K562 (cell line): Measurements from ENCODE around the gene IL34. TPM values are rescaled to one million over a fixed set of nuclear protein-coding genes. Genes with fewer than 3 reads are reported as not detected.

Source experiments
- BHLHE40 ChIP-seq: IDR thresholded peaks from 2 replicates; pipeline ENCODE4 v1.6.1; 2011; ENCODE audit warnings: low read length, improper control_type of control experiment
- ELF2 ChIP-seq: fragments of 250-450 bp; sonication (Bioruptor Pico); IDR thresholded peaks from 2 replicates; pipeline ENCODE4 v1.5.0; 2021; ENCODE audit warnings: mild to moderate bottlenecking
- FUS ChIP-seq: fragments of 200-400 bp; formaldehyde crosslinking; optimal IDR thresholded peaks from 2 replicates; pipeline ENCODE3; 2017; ENCODE audit warnings: low read depth, low read length
- HMBOX1 ChIP-seq: sonication (generic); IDR thresholded peaks from 2 replicates; pipeline ENCODE4 v1.6.1; 2016
- L3MBTL2 ChIP-seq: fragments of 450-650 bp; IDR thresholded peaks from 2 replicates; pipeline ENCODE4 v1.6.1; 2016; ENCODE audit warnings: mild to moderate bottlenecking, moderate library complexity
- REST ChIP-seq, 2 experiments: fragments of 450-650 bp; formaldehyde crosslinking in 1 of 2; IDR thresholded peaks; 2 replicates each; pipeline versions ENCODE4 v1.4.0 to v1.6.1; 2014 to 2020; ENCODE audit warnings: mild to moderate bottlenecking in 2 of 2, borderline replicate concordance in 1 of 2, low read depth in 1 of 2
- SIN3A ChIP-seq, 2 experiments: fragments of 150-350 bp in 1 of 2; IDR thresholded peaks; 2 replicates each; pipeline ENCODE4 v1.6.1; 2011 to 2016; ENCODE audit warnings: borderline replicate concordance in 2 of 2, low read depth in 2 of 2, low read length in 2 of 2, mild to moderate bottlenecking in 2 of 2, moderate library complexity in 2 of 2; ENCODE audit not compliant: control insufficient read depth in 1 of 2
- TAF7 ChIP-seq: fragments of 450-650 bp; IDR thresholded peaks from 2 replicates; pipeline ENCODE4 v1.6.1; 2016; ENCODE audit warnings: missing genetic modification characterization, missing compliant biosample characterization
- TBP ChIP-seq: optimal IDR thresholded peaks from 2 replicates; pipeline ENCODE3; 2011; ENCODE audit warnings: low read depth, low read length, improper control_type of control experiment
- TFAP4 ChIP-seq: sonication (generic); formaldehyde crosslinking; IDR thresholded peaks from 2 replicates; pipeline ENCODE4 v1.8.0; 2022; ENCODE audit warnings: missing genetic modification reagents, mild to moderate bottlenecking, moderate library complexity, borderline replicate concordance
- THRAP3 ChIP-seq: fragments of 450-650 bp; IDR thresholded peaks from 2 replicates; pipeline ENCODE4 v1.6.1; 2016; ENCODE audit warnings: mild to moderate bottlenecking, inconsistent platforms, borderline replicate concordance
- UBTF ChIP-seq, 2 experiments: IDR thresholded peaks; 2 replicates each; pipeline ENCODE4 v1.6.1; 2012; ENCODE audit warnings: improper control_type of control experiment in 2 of 2, low read depth in 2 of 2, low read length in 2 of 2, borderline replicate concordance in 1 of 2
- polyA plus RNA-seq, 8 experiments: library from polyadenylated mRNA; depleted of rRNA in 4 of 8; stranded (reverse) in 5 of 8; unstranded in 3 of 8; fragments of >200 nt; fragmentation: Nextera tagmentation in 2 of 8; fragmentation: Illumina TruSeq in 1 of 8; extraction: Ambion mirVana in 2 of 8; extraction: Trizol in 1 of 8; gene quantifications; 2 replicates each; pipeline versions ENCODE4 v1.2.1 to v1.2.3, GENCODE V29; 2011 to 2014; ENCODE audit warnings: inconsistent platforms in 1 of 8, missing spikeins in 1 of 8
- total RNA-seq, 7 experiments: library from RNA; depleted of rRNA in 6 of 7; stranded (reverse); fragments of >200 nt in 6 of 7; fragmentation: Illumina TruSeq in 2 of 7; extraction: Trizol in 2 of 7; gene quantifications; 2 replicates each; pipeline versions ENCODE4 v1.2.1 to v1.2.3, GENCODE V29; 2011 to 2021; ENCODE audit warnings: low replicate concordance in 1 of 7

The IL34 gene
- total and polyA plus RNA-seq, 9 of the 15 experiments (the other 6 are each of a cell fraction or from before 2014, with no cell fraction given), result 0.07 to 0.18 (median 0.10) TPM; not detected in 6

- TF ChIP-seq SIN3A (IDR thresholded peaks at IDR 0.05; ENCODE audit: borderline replicate concordance in 2 of 2, control insufficient read depth in 1 of 2, low read depth in 2 of 2, low read length in 2 of 2), result peak in 1 of 2 experiments; percentile 4; a peak in 1 of 4 replicates
- TF ChIP-seq ELF2, result no peak
- TF ChIP-seq THRAP3, result no peak
- TF ChIP-seq TAF7 (tag), result 0 out of 2 replicates have a peak, but pooled peaks have one; percentile 22
- peak; percentile 74 for TF ChIP-seq HMBOX1
- peak; percentile 84 for TF ChIP-seq REST (IDR thresholded peaks at IDR 0.05; ENCODE audit: borderline replicate concordance)
- no peak for TF ChIP-seq REST (CRISPR knock-in tag; IDR thresholded peaks at IDR 0.05; ENCODE audit: low read depth)
- no peak for TF ChIP-seq FUS
- TF ChIP-seq TFAP4 (CRISPR knock-in tag), result 0 out of 2 replicates have a peak, but pooled peaks have one; percentile 27
- 0 out of 4 replicates have a peak, but pooled peaks of 1 of the 2 experiments have one; percentile 34 for TF ChIP-seq UBTF (IDR thresholded peaks at IDR 0.05; ENCODE audit: borderline replicate concordance in 1 of 2, low read depth in 2 of 2, low read length in 2 of 2)
- TF ChIP-seq L3MBTL2, result peak; percentile 52; the same call in 1 of the 2 replicates
- TF ChIP-seq BHLHE40, result 0 out of 2 replicates have a peak, but pooled peaks have one; percentile 20
- peak; percentile 37 for TF ChIP-seq TBP
Measured at GRCh38 chr16:70653809-70654771, 7.7 kb downstream of the IL34 start (continued).
